GM12878 (cell line): ENCODE data around the gene HDHD2. TPM values are rescaled to one million over a fixed set of nuclear protein-coding genes. Genes with fewer than 3 reads are reported as not detected.

Experiments used
- ATAC-seq: fragments of 200-7000 bp; cut with Tn5 transposase; 3 replicates; pipeline ENCODE4 v1.9.1; 2020; ENCODE audit warnings: mild to moderate bottlenecking, moderate library complexity
- BruUV-seq: library from RNA; stranded (reverse); fragments of 400-500 nt; replicated peaks from 2 replicates; lab custom pipeline; 2021; lab: Mats Ljungman, UMichigan
- CTCF ChIA-PET: fragments of 300-600 bp; sonication (Branson Sonifier 250); formaldehyde crosslinking; extraction: SDS; loops from one replicate; lab custom pipeline; 2021; ENCODE audit warnings: inconsistent platforms; lab: Yijun Ruan, JAX
- POLR2A ChIA-PET: fragments of 350-600 bp; formaldehyde crosslinking; extraction: SDS; loops from one replicate; lab custom pipeline; 2021; ENCODE audit warnings: inconsistent platforms; lab: Charles Lee
- RAD21 ChIA-PET: fragments of 300-600 bp; sonication (Branson Sonifier 250); formaldehyde crosslinking; loops from one replicate; lab custom pipeline; 2023; ENCODE audit warnings: antibody characterized with exemption; ENCODE audit not compliant: unreplicated experiment; lab: Charles Lee
- SMC1A ChIA-PET: fragments of 300-600 bp; sonication (Branson Sonifier 250); formaldehyde crosslinking; loops from one replicate; lab custom pipeline; 2023; ENCODE audit not compliant: unreplicated experiment, uncharacterized antibody; lab: Charles Lee
- DNase-seq: peaks from one replicate; pipeline ENCODE4 v3.0.0-alpha.2; 2011; ENCODE audit warnings: low read depth, low spot score
- FAIRE-seq: peaks from 3 replicates; lab custom pipeline; 2011; peaks lifted over from hg19 to GRCh38; lab: Jason Lieb, UNC
- H2AFZ ChIP-seq: 2 replicates; pipeline ENCODE4 v1.6.0; 2011; ENCODE audit warnings: low read depth, low read length, control low read depth; ENCODE audit not compliant: control insufficient read depth
- H3K27ac ChIP-seq: 2 replicates; pipeline ENCODE4 v1.5.1; 2011; ENCODE audit warnings: control low read depth; ENCODE audit not compliant: control insufficient read depth, insufficient read depth
- H3K27me3 ChIP-seq, 2 experiments: replicated peaks in 1 of 2; 2 replicates each; pipeline versions ENCODE4 v1.6.0 to v1.6.1; 2011; ENCODE audit warnings: low read length in 1 of 2; ENCODE audit not compliant: control insufficient read depth in 2 of 2, insufficient read depth in 2 of 2
- H3K36me3 ChIP-seq, 2 experiments: 2 replicates each; pipeline ENCODE4 v1.5.1; 2011; ENCODE audit warnings: low read length in 1 of 2; ENCODE audit not compliant: control insufficient read depth in 2 of 2, insufficient read depth in 2 of 2
- H3K4me1 ChIP-seq: 2 replicates; pipeline ENCODE4 v1.6.1; 2011; ENCODE audit warnings: mild to moderate bottlenecking, low read length, moderate library complexity, mixed read lengths; ENCODE audit not compliant: control insufficient read depth, insufficient read depth
- H3K4me2 ChIP-seq: 2 replicates; pipeline ENCODE4 v1.6.0; 2011; ENCODE audit warnings: control low read depth; ENCODE audit not compliant: control insufficient read depth, insufficient read depth
- H3K4me3 ChIP-seq: fragments of 200-600 bp; sonication (generic); 2 replicates; pipeline ENCODE4 v1.5.1; 2016
- H3K79me2 ChIP-seq: 2 replicates; pipeline ENCODE4 v1.6.0; 2011; ENCODE audit warnings: low read length; ENCODE audit not compliant: control insufficient read depth, insufficient read depth
- H3K9ac ChIP-seq: 2 replicates; pipeline ENCODE4 v1.8.0; 2011; ENCODE audit warnings: low read length, control low read depth, mixed read lengths; ENCODE audit not compliant: control insufficient read depth, insufficient read depth
- H3K9me3 ChIP-seq: replicated peaks from 3 replicates; pipeline ENCODE4 v1.5.1; 2011; ENCODE audit warnings: mild to moderate bottlenecking, low read length; ENCODE audit not compliant: control insufficient read depth, insufficient read depth
- H4K20me1 ChIP-seq: 2 replicates; pipeline ENCODE4 v1.6.0; 2011; ENCODE audit not compliant: control insufficient read depth, insufficient read depth
- CBX3 ChIP-seq: fragments of 200-600 bp; sonication (generic); IDR thresholded peaks from 2 replicates; pipeline ENCODE4 v1.6.1; 2016; ENCODE audit warnings: low read depth, borderline replicate concordance
- E2F8 ChIP-seq: fragments of 450-650 bp; IDR thresholded peaks from 2 replicates; pipeline ENCODE4 v1.6.1; 2018; ENCODE audit warnings: mild to moderate bottlenecking, low read depth, moderate library complexity; ENCODE audit not compliant: partially characterized antibody
- EGR1 ChIP-seq, 2 experiments: IDR thresholded peaks; 1 replicate in 1 of 2; 2 replicates in 1 of 2; pipeline ENCODE4 v1.6.1; 2011 to 2012; ENCODE audit warnings: low read depth in 2 of 2, low read length in 2 of 2, borderline replicate concordance in 1 of 2, mild to moderate bottlenecking in 1 of 2, moderate library complexity in 1 of 2
- FOS ChIP-seq: IDR thresholded peaks from 3 replicates; pipeline ENCODE4 v1.6.1; 2011; ENCODE audit warnings: borderline replicate concordance; ENCODE audit not compliant: insufficient read length; ENCODE audit errors: extremely low read depth
- MYC ChIP-seq: IDR thresholded peaks from 2 replicates; pipeline ENCODE4 v1.6.1; 2011; ENCODE audit warnings: mild to moderate bottlenecking, low read length, moderate library complexity, inconsistent platforms; ENCODE audit not compliant: insufficient read depth, insufficient replicate concordance, insufficient read length, severe bottlenecking
- NFIC ChIP-seq: IDR thresholded peaks from 2 replicates; pipeline ENCODE4 v1.6.1; 2012; ENCODE audit warnings: low read depth, mild to moderate bottlenecking, inconsistent platforms, low read length, moderate library complexity
- NKRF ChIP-seq: fragments of 450-650 bp; conservative IDR thresholded peaks from 2 replicates; pipeline ENCODE4 v1.6.1; 2017; ENCODE audit warnings: mild to moderate bottlenecking, moderate library complexity
- PAX8 ChIP-seq: fragments of 450-650 bp; IDR thresholded peaks from 2 replicates; pipeline ENCODE4 v1.6.1; 2017; ENCODE audit warnings: mild to moderate bottlenecking, moderate library complexity
- SIX5 ChIP-seq: IDR thresholded peaks from 2 replicates; pipeline ENCODE4 v1.6.1; 2011; ENCODE audit warnings: mild to moderate bottlenecking, low read depth, low read length, moderate library complexity; ENCODE audit not compliant: severe bottlenecking
- SMC3 ChIP-seq: IDR thresholded peaks from 2 replicates; pipeline ENCODE4 v1.6.1; 2011; ENCODE audit warnings: low read length, improper control_type of control experiment, borderline replicate concordance
- SREBF1 ChIP-seq: IDR thresholded peaks from 2 replicates; pipeline ENCODE4 v1.6.1; 2012; ENCODE audit warnings: mild to moderate bottlenecking, low read length
- ZNF687 ChIP-seq: fragments of 450-650 bp; IDR thresholded peaks from 2 replicates; pipeline ENCODE4 v1.6.1; 2017; ENCODE audit warnings: mild to moderate bottlenecking, moderate library complexity
- WGBS: methylation state at CpG from one replicate; pipeline ENCODE4 v1.1.6; 2016; ENCODE audit warnings: low lambda C conversion rate; ENCODE audit not compliant: insufficient replicate concordance, insufficient coverage; ENCODE audit errors: missing lambda C conversion rate; 5-methylcytosine and 5-hydroxymethylcytosine counted together
- in situ Hi-C: fragments of 300-500 bp; cut with MboI; formaldehyde crosslinking; loops from 9 replicates; pipeline ENCODE4 v1.14.3; 2018; ENCODE audit warnings: mixed read lengths
- intact Hi-C: fragments of 100-400 bp; cut with micrococcal nuclease; formaldehyde crosslinking; loops from one replicate; pipeline ENCODE4 v1.14.2; 2022; ENCODE audit not compliant: unreplicated experiment
- polyA plus RNA-seq, 11 experiments: library from polyadenylated mRNA; depleted of rRNA in 4 of 11; unstranded in 6 of 11; stranded (reverse) in 5 of 11; fragments of >200 nt; fragmentation: Nextera tagmentation in 4 of 11; fragmentation: Illumina TruSeq in 1 of 11; extraction: Ambion mirVana in 4 of 11; extraction: Trizol in 1 of 11; gene quantifications; 1 replicate in 1 of 11; 2 replicates in 10 of 11; pipeline versions ENCODE4 v1.2.1 to v1.2.3, GENCODE V29; 2011 to 2016; ENCODE audit warnings: inconsistent platforms in 2 of 11, missing spikeins in 2 of 11, low read depth in 1 of 11
- total RNA-seq, 4 experiments: library from RNA; depleted of rRNA in 3 of 4; stranded (reverse); fragments of >200 nt in 3 of 4; fragmentation: Illumina TruSeq in 1 of 4; extraction: Trizol in 1 of 4; gene quantifications; 2 replicates each; pipeline versions ENCODE4 v1.2.1 to v1.2.3, GENCODE V29; 2013 to 2021

The HDHD2 gene
- total and polyA plus RNA-seq, 10 of the 15 experiments (the other 5 are each of a cell fraction or from before 2014, with no cell fraction given) = 4.6 to 29.1 (median 17.7) TPM

GRCh38 chr18:47175898-47176575 lies 25.7 kb upstream of the HDHD2 start, which contains the start of gene IER3IP1:
Gene IER3IP1 (minus strand): TSS chr18:47176364. CDS start chr18:47176277, 87 bp downstream.
- BruUV-seq = no TSS peak
- Histone ChIP-seq H3K36me3 (no peaks in the 10 kb centered on the region), H3K4me1 (peaks cover 9% of the 10 kb centered on the region; the same call in 1 of the 2 replicates), H3K4me2 (peak within 1 kb of the TSS; percentile 51), H4K20me1 (no peaks in the 10 kb centered on the region), H2AFZ (peak within 1 kb of the TSS; percentile 60), H3K79me2 (peaks cover 36% of the 10 kb centered on the region), H3K27me3 (no peaks in the 10 kb centered on the region), H3K9me3 (no peaks in the 10 kb centered on the region), H3K27ac (peak within 1 kb of the TSS; percentile 45), H3K4me3 (peak within 1 kb of the TSS; percentile 93), H3K9ac (peak within 1 kb of the TSS; percentile 90)
- in situ Hi-C loops (no loop called here), intact Hi-C loops (no loop called here)
- WGBS = under 1% methylated on average over 48 of the region's 48 CpGs
- DNase-seq (peak; percentile 27), ATAC-seq (peak; percentile 94), FAIRE-seq (peak; percentile 77)
- RAD21 ChIA-PET = no interaction called here
- POLR2A ChIA-PET = no interaction called here
- CTCF ChIA-PET = no interaction called here
- SMC1A ChIA-PET = no interaction called here
- TF ChIP-seq CBX3 = no peak
- TF ChIP-seq SIX5 = no peak
- TF ChIP-seq PAX8 = no peak
- no peak for TF ChIP-seq SREBF1
- TF ChIP-seq MYC = no peak
- TF ChIP-seq FOS = no peak
- TF ChIP-seq NKRF = peak; percentile 83
- no peak for TF ChIP-seq SMC3
- TF ChIP-seq E2F8 = no peak
- TF ChIP-seq ZNF687 = peak; percentile 50; the same call in 1 of the 2 replicates
- no peak for TF ChIP-seq NFIC
- no peak for TF ChIP-seq EGR1 (IDR thresholded peaks at IDR 0.05; ENCODE audit: borderline replicate concordance in 1 of 2, low read depth in 2 of 2, low read length in 2 of 2)
